Inflammatory macrophage treated with lipopolysaccharide for 4 hours (primary cell): ENCODE results near the gene PCDHB10.
"Not testable (repeated sequence)": the region's sequence is repeated elsewhere in the genome, so short reads cannot be mapped to it uniquely, and the experiment has no call there.

ENCODE experiments used
- DNase-seq: peaks from one replicate; pipeline ENCODE4 v3.0.0-alpha.2; 2020

PCDHB10 gene

DNA sequence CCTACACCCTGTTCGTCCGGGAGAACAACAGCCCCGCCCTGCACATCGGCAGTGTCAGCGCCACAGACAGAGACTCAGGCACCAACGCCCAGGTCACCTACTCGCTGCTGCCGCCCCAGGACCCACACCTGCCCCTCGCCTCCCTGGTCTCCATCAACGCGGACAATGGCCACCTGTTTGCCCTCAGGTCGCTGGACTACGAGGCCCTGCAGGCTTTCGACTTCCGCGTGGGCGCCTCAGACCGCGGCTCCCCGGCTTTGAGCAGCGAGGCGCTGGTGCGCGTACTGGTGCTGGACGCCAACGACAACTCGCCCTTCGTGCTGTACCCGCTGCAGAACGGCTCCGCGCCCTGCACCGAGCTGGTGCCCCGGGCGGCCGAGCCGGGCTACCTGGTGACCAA lies 3.5 kb upstream of the PCDHB10 start:
- DNase-seq = not testable (repeated sequence)

DNA sequence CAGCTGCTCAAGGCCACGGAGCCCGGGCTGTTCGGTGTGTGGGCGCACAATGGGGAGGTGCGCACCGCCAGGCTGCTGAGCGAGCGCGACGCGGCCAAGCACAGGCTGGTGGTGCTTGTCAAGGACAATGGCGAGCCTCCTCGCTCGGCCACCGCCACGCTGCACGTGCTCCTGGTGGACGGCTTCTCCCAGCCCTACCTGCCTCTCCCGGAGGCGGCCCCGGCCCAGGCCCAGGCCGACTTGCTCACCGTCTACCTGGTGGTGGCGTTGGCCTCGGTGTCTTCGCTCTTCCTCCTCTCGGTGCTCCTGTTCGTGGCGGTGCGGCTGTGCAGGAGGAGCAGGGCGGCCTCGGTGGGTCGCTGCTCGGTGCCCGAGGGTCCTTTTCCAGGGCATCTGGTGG lies 3.0 kb upstream of the PCDHB10 start:
- DNase-seq = not testable (repeated sequence)

DNA sequence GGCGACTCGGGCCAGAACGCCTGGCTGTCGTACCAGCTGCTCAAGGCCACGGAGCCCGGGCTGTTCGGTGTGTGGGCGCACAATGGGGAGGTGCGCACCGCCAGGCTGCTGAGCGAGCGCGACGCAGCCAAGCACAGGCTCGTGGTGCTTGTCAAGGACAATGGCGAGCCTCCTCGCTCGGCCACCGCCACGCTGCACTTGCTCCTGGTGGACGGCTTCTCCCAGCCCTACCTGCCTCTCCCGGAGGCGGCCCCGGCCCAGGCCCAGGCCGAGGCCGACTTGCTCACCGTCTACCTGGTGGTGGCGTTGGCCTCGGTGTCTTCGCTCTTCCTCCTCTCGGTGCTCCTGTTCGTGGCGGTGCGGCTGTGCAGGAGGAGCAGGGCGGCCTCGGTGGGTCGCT lies 2.2 kb downstream of the PCDHB10 start:
- not testable (repeated sequence) for DNase-seq

DNA sequence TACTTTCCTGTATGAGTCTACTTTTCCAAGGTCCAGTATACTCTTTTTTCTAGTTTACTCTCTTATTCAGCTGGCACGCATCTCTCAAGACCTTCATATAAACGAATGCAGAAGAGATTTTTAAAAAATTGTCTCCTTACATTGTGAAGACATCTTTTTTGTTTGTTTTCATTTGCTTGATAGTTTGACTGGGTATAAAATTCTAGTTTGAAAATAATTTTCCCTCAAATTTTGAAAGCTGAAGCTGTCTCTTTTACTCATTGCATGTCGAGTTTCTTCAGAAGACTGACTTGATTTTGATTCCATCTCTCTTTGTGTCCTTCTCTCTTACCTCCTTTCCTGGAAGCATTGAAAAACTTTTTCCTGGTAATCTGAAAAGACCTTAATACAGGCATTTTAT lies 4.2 kb downstream of the PCDHB10 start:
- no peak for DNase-seq

DNA sequence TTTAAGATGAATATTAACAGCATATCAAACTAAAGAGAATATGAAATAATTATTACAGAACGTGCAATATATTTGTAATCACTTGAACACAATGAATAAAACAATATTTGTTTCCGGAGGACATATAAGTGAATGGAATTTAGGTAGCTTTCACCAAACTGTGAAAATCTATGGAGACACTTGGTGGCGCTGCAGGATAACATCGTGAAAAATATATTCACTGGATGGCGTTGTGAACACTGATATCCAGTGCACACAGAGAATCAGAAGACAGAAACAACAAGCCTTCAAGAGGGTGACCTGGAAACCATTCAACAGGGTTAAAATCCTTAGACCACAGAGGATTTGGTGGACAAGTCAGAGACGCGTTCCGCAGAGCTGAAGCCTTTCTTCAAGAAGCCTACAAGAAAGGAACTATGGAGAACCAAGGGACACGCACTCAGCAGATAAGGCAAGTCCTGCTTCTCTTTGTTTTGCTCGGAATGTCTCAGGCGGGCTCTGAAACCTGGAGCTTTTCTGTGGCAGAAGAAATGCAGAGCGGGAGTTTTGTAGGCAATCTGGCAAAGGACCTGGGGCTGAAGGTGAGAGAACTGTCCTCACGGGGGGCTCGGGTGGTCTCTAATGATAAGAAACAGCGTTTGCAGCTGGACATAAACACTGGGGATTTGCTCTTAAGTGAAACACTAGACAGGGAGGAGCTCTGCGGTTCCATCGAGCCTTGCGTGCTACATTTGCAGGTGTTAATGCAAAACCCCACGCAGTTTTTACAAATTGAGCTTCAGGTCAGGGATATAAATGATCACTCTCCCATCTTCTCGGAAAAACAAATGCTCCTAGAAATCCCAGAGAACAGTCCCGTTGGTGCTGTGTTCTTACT lies 7.4 kb downstream of the PCDHB10 start, which contains the start of gene PCDHB11:
PCDHB11 (plus strand) TSS at position 269 of the 877 bp plus-strand sequence; CDS start at position 417, 148 bp downstream.
- no peak for DNase-seq

DNA sequence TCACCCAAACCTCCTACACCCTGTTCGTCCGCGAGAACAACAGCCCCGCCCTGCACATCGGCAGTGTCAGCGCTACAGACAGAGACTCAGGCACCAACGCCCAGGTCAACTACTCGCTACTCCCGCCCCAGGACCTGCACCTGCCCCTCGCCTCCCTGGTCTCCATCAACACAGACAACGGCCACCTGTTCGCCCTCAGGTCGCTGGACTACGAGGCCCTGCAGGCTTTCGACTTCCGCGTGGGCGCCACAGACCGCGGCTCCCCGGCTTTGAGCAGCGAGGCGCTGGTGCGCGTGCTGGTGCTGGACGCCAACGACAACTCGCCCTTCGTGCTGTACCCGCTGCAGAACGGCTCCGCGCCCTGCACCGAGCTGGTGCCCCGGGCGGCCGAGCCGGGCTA lies 9.0 kb downstream of the PCDHB10 start:
- DNase-seq = not testable (repeated sequence)

DNA sequence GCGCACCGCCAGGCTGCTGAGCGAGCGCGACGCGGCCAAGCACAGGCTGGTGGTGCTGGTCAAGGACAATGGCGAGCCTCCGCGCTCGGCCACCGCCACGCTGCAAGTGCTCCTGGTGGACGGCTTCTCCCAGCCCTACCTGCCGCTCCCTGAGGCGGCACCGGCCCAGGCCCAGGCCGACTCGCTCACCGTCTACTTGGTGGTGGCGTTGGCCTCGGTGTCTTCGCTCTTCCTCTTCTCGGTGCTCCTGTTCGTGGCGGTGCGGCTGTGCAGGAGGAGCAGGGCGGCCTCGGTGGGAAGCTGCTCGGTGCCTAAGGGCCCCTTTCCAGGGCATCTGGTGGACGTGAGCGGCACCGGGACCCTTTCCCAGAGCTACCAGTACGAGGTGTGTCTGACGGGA lies 9.5 kb downstream of the PCDHB10 start:
- DNase-seq = not testable (repeated sequence)

DNA sequence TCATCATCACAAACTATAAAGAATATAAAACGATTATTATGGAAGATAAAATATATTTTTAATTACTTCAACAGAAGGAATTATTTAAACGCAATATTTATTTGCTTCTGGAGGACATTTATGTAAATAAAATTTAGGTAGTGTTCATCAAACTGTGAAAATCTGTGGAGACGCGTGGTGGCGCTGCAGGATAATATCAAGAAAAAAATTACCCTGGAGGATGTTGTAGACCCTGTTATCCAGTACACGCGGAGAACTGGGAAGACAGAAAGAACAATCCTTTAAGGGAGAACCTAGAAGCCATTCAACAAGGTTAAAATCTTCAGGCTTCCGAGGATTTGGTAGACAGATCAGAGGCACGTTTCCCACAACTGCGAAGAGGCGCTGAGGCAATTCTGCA lies 16.3 kb downstream of the PCDHB10 start, which contains the start of gene PCDHB12:
PCDHB12 (plus strand) TSS at position 242 of the 400 bp plus-strand sequence. CDS start 189 bp downstream, outside the sequence.
- no peak for DNase-seq

DNA sequence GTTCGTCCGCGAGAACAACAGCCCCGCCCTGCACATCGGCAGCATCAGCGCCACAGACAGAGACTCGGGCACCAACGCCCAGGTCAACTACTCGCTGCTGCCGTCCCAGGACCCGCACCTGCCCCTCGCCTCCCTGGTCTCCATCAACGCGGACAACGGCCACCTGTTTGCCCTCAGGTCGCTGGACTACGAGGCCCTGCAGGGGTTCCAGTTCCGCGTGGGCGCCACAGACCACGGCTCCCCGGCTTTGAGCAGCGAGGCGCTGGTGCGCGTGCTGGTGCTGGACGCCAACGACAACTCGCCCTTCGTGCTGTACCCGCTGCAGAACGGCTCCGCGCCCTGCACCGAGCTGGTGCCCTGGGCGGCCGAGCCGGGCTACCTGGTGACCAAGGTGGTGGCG lies 18.1 kb downstream of the PCDHB10 start:
- DNase-seq = not testable (repeated sequence)

DNA sequence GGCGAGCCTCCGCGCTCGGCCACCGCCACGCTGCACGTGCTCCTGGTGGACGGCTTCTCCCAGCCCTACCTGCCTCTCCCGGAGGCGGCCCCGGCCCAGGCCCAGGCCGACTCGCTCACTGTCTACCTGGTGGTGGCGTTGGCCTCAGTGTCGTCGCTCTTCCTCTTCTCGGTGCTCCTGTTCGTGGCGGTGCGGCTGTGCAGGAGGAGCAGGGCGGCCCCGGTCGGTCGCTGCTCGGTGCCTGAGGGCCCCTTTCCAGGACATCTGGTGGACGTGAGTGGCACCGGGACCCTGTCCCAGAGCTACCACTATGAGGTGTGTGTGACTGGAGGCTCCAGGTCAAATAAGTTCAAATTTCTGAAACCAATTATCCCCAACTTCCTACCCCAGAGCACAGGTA lies 18.7 kb downstream of the PCDHB10 start:
- DNase-seq = not testable (repeated sequence)

DNA sequence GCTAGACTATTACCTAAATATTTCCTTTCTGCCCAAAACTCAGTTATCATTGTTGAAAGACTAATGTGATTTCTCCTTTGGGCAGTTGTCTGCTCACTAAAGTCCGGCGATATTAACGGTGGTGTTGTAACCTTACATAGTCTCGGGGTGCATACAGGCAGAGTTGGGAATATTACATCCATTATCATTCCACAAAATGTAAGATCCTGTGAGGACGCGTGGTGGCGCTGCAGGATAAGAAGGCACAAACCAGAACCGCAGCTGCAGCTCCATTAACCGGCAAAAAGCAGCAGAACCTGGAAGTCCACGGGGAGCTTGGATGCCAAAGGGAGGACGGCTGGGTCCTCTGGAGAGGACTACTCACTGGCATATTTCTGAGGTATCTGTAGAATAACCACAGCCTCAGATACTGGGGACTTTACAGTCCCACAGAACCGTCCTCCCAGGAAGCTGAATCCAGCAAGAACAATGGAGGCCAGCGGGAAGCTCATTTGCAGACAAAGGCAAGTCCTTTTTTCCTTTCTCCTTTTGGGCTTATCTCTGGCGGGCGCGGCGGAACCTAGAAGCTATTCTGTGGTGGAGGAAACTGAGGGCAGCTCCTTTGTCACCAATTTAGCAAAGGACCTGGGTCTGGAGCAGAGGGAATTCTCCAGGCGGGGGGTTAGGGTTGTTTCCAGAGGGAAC lies 21.6 kb downstream of the PCDHB10 start, which contains the start of gene PCDHB13:
PCDHB13 (plus strand) TSS at position 264 of the 684 bp plus-strand sequence; CDS start at position 469, 205 bp downstream.
- not testable (repeated sequence) for DNase-seq

DNA sequence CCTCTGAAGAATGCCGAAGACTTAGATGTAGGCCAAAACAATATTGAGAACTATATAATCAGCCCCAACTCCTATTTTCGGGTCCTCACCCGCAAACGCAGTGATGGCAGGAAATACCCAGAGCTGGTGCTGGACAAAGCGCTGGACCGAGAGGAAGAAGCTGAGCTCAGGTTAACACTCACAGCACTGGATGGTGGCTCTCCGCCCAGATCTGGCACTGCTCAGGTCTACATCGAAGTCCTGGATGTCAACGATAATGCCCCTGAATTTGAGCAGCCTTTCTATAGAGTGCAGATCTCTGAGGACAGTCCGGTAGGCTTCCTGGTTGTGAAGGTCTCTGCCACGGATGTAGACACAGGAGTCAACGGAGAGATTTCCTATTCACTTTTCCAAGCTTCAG lies 22.4 kb downstream of the PCDHB10 start:
- not testable (repeated sequence) for DNase-seq

DNA sequence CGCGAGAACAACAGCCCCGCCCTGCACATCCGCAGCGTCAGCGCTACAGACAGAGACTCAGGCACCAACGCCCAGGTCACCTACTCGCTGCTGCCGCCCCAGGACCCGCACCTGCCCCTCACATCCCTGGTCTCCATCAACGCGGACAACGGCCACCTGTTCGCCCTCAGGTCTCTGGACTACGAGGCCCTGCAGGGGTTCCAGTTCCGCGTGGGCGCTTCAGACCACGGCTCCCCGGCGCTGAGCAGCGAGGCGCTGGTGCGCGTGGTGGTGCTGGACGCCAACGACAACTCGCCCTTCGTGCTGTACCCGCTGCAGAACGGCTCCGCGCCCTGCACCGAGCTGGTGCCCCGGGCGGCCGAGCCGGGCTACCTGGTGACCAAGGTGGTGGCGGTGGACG lies 23.4 kb downstream of the PCDHB10 start:
- DNase-seq = not testable (repeated sequence)

DNA sequence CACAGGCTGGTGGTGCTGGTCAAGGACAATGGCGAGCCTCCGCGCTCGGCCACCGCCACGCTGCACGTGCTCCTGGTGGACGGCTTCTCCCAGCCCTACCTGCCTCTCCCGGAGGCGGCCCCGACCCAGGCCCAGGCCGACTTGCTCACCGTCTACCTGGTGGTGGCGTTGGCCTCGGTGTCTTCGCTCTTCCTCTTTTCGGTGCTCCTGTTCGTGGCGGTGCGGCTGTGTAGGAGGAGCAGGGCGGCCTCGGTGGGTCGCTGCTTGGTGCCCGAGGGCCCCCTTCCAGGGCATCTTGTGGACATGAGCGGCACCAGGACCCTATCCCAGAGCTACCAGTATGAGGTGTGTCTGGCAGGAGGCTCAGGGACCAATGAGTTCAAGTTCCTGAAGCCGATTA lies 23.9 kb downstream of the PCDHB10 start:
- not testable (repeated sequence) for DNase-seq

DNA sequence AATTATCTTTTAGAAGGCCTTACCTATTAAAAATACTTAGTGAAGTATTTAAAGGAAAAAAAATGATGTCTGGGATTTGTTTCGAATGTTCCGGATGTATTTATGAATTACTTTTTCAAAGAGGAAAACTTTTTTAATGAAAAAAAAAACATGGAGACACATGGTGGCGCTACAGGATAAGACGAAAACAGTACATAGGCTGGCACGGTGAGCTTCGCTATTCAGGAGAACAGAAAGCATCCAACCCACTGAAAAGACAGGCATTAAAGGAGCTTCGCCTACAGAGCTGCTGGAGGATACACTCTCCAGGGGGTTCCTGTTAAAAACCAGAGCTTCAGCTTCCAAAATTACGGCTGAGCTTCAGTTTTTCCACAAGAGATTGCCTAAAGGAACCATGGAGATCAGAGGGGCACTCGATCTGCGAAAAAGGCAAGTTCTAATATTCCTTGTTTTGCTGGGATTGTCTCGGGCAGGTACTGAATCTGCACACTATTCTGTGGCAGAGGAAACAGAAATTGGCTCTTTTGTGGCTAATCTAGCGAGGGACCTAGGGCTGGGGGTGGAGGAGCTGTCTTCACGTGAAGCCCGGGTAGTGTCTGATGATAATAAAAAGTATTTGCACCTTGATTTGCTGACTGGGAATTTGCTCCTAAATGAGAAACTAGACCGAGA lies 31.1 kb downstream of the PCDHB10 start, which contains the start of gene PCDHB14:
PCDHB14 (plus strand) TSS at position 232 of the 672 bp plus-strand sequence; CDS start at position 395, 163 bp downstream.
- no peak for DNase-seq

DNA sequence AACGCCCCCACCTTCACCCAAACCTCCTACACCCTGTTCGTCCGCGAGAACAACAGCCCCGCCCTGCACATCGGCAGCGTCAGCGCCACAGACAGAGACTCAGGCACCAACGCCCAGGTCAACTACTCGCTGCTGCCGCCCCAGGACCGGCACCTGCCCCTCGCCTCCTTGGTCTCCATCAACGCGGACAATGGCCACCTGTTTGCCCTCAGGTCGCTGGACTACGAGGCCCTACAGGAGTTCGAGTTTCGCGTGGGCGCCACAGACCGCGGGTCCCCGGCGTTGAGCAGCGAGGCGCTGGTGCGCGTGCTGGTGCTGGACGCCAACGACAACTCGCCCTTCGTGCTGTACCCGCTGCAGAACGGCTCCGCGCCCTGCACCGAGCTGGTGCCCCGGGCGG lies 32.7 kb downstream of the PCDHB10 start:
- DNase-seq = not testable (repeated sequence)

DNA sequence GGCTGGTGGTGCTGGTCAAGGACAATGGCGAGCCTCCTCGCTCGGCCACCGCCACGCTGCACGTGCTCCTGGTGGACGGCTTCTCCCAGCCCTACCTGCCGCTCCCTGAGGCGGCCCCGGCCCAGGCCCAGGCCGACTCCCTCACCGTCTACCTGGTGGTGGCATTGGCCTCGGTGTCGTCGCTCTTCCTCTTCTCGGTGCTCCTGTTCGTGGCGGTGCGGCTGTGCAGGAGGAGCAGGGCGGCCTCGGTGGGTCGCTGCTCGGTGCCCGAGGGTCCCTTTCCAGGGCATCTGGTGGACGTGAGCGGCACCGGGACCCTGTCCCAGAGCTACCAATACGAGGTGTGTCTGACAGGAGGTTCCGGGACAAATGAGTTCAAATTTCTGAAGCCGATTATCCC lies 33.3 kb downstream of the PCDHB10 start:
- DNase-seq = not testable (repeated sequence)

DNA sequence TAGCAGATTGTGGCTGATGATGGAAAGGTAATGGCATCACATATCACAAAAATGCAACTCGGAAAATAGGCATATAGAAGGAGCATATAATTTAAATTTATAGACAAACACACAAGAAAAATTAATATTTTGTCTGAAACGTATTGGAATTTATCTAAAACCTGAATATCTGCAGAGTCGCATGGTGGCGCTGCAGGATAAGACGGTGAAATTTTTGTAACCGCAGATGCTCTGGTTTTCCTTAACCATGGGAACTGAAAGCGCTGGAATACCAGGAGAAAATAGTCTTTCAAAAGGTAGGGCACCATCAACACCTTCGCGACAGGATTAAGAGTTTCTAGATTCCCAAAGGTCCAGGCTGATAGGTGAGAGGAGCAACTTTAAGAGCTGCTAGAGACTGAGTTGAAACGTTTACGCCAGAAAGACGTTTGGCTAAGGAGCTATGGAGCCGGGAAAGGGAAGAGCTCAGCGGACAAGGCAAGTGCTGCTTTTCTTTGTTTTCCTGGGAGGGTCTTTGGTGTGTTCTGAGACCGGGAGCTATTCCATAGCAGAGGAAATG lies 42.0 kb downstream of the PCDHB10 start:
- DNase-seq = no peak

DNA sequence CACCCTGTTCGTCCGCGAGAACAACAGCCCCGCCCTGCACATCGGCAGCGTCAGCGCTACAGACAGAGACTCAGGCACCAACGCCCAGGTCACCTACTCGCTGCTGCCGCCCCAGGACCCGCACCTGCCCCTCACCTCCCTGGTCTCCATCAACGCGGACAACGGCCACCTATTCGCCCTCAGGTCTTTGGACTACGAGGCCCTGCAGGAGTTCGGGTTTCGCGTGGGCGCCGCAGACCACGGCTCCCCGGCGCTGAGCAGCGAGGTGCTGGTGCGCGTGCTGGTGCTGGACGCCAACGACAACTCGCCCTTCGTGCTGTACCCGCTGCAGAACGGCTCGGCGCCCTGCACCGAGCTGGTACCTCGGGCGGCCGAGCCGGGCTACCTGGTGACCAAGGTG lies 43.8 kb downstream of the PCDHB10 start:
- DNase-seq = not testable (repeated sequence)

DNA sequence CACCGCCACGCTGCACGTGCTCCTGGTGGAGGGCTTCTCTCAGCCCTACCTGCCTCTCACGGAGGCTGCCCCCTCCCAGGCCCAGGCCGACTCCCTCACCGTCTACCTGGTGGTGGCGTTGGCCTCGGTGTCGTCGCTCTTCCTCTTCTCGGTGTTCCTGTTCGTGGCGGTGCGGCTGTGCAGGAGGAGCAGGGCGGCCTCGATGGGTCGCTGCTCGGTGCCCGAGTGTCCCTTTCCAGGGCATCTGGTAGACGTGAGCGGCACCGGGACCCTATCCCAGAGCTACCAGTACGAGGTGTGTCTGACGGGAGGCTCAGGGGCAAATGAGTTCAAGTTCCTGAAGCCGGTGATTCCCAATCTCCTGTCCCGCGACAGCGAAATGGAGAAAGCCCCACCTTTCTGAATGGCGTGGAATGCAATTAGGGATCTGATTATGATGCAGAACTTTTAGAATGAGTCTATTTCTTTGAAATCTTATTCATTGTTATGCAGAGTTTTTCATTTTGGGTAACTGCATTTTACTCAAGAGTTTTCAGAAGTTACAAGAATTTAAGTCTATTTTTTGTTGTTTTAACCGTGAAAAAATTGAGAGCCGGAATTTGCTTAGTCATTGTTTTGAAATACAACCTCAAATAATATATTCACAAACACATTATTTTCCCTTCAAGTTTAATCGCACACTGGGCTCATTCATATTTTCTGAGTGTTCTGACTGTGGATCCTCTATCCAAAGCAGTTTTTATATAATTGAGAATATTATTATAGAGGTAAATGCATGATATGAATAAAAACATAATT lies 44.6 kb downstream of the PCDHB10 start:
- DNase-seq = no peak

DNA sequence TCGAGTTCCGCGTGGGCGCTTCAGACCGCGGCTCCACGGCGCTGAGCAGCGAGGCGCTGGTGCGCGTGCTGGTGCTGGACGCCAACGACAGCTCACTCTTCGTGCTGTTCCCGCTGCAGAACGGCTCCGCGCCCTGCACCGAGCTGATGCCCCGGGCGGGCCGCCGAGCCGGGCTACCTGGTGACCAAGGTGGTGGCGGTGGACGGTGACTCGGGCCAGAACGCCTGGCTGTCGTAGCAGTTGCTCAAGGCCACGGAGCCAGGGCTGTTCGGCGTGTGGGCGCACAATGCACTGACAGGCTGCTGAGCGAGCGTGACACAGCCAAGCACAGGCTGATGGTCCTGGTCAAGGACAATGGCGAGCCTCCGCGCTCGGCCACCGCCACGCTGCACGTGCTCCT lies 49.3 kb downstream of the PCDHB10 start:
- no peak for DNase-seq
